Mucosa of gallbladder (tissue), 1 donor: ENCODE results near the gene TNPO1. TPM values are rescaled to one million over a fixed set of nuclear protein-coding genes. Genes with fewer than 3 reads are reported as not detected.
"Not testable (repeated sequence)": the region's sequence is repeated elsewhere in the genome, so short reads cannot be mapped to it uniquely, and the experiment has no call there.

Experiments used
- DNase-seq: peaks from one replicate; pipeline ENCODE4 v3.0.0-alpha.2; 2020; ENCODE audit warnings: low spot score
- total RNA-seq: library from RNA; stranded (reverse); gene quantifications from one replicate; pipeline ENCODE4 v1.2.1, GENCODE V29; 2021
- donor health status: DM: no; HTN: no; CAD: no.

TNPO1 gene
- total RNA-seq, 1 donor from 2014 or later = 99.6 TPM

DNA sequence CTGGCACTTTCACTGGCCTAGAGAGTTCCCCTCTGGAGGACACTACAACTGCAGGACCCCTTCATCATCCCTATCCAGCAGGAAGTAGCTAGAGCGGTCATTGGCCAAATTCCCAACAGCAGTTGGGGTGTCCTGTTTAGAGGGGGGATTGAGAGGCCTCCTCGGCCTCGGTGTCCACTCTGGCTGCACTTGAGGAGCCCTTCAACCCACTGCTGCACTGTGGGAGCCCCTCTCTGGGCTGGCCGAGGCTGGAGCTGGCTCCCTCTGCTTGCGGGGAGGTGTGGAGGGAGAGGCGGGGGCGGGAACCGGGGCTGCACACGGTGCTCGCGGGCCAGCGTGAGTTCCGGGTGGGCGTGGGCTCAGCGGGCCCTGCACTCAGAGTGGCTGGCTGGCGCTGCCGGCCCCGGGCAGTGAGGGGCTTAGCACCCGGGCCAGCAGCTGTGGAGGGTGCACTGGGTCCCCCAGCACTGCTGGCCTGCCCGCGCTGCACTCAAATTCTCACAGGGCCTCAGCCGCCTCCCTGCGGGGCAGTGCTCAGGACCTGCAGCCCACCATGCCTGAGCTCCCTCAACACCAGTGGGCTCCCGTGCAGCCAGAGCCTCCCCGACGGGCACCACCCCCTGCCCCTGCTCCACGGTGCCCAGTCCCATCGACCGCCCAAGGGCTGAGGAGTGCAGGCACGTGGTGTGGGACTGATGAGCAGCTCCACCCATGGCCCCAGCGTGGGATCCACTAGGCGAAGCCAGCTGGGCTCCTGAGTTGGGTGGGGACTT is 118.7 kb downstream of the TNPO1 start:
- DNase-seq = not testable (repeated sequence)

DNA sequence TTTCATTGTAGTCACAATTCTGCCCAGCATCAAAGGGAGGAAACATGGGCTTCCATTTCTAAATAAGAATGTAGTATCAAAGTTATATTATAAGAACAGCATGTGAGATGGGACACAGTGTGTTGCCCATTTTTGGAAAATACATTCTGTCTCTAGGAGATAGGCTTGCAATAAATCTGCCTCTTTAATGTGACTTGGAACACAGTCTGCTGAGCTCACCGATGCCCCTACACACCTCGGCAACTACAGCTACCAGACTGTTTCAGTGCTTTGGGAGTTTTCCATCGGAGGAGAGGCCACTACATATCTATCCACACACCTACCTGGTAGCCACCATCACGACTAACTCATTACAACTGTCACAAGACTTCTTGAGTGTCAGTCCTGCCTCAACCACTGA is 120.4 kb downstream of the TNPO1 start:
- no peak for DNase-seq

DNA sequence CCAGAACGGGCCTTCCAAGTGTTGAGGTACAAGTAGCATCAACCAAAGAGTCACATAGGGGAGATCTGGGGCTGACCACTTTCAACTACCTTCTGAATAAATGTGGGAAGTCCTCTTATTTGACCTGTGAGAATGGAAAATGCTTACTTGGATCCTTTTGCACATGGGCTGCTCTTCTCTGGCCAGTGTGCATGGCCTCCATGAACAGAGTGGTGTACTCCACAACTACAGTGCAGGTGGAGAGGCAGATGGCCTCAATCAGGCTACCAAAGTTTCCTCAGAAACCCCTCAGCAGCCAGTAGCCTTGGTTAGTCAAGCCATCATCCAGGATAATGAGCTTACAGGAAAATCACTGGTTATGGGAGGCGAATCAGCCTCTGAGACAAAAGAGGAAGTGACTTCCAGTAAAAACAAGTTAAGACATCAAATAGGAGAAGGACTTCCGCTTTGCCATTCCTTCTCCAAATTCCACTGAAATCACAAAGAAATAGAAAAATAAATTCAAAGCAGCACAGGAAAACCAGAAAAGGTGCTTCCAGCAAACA is 121.1 kb downstream of the TNPO1 start:
- no peak for DNase-seq

DNA sequence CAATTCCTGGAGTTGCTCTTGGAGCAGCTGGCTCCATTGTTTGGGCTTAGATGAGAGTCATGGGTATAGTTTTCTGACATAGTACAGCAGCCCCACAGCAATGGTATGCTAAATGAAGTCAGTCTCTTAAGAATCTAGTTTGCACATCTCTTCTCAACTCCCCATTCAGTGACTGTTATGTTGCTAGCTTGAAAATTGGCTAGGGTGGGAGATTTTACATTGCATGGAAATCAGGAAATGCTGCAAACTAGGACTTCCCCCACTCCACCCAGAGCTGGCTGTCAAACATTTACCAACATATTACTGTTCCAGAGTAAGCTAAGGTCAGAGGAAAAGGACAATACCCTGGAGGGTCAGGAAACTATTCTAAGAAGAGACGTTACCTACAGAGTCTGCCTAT is 121.7 kb downstream of the TNPO1 start:
- no peak for DNase-seq

DNA sequence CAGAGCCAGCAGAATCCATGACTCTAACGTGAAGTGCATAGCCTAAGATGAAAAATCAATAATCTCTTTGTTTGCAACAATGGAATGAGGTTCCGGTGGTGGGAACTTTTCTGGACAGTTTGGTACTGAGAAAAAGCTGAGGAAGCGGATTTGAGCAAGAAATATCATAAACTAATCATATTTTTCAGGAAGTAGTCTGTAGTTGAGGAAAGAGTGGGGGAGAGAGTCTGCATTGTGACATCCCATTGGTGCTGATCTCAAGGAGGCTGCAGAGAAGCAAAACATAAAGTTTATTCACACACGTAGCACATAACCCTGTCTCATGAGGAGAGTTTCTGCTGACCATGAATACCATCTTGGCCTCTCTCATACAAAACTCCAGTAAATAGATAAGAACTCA is 123.6 kb downstream of the TNPO1 start:
- DNase-seq = no peak

DNA sequence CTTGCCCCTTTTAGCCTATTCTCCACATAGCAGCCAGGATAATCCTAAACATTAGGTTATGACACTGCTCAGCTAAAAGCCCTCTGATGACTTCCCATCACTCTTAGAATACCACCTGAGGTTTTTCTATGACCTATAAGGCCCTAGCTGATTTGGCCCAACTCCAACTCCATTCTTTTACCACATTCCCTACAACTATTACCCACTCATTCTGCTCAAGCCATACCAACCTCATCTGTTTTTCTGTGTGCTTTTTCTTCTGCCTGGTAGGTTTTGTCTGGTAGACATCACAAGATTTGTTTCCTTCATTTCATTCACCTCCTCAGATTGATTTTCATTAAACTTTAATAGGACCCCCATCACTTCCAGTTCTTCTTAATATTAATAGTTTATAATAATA is 126.8 kb downstream of the TNPO1 start:
- no peak for DNase-seq

DNA sequence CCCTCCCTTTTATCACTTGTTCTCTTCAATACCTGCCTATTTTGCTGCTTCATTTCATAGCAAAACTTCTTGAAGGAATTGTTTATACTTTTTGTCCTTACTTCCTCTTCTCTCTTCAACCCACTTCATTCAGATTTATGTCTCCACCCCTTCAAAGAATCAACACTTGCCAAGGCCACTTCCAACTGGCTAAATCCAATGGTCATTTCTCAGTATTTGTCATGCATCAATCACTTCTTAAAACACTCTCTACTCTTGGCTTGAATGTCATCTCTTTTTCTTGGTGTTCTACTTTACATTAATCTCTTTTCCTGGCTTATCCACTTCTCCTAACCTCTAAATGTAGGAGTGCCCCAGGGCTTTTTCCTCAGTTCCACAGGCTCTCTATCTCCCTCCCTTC is 131.0 kb downstream of the TNPO1 start:
- DNase-seq = no peak

DNA sequence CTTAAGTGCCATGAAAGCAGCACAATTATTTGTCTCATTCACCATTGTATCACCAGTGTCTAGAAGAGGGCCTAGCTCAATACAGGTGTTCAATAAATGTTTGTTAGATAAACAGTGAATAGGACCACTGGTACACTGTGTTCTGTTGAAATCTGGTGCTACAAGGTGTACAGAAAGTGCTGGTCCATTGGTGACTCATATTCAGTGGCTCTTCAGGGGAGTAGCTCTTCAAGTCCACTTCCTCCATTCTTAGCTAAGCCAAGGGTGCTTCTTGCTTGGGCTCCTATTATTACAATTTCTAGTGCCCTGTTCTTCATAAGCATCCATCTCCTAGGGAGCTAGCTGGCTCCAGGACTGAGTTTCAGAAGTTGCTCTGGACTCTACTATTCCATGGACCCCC is 133.0 kb downstream of the TNPO1 start:
- no peak for DNase-seq

DNA sequence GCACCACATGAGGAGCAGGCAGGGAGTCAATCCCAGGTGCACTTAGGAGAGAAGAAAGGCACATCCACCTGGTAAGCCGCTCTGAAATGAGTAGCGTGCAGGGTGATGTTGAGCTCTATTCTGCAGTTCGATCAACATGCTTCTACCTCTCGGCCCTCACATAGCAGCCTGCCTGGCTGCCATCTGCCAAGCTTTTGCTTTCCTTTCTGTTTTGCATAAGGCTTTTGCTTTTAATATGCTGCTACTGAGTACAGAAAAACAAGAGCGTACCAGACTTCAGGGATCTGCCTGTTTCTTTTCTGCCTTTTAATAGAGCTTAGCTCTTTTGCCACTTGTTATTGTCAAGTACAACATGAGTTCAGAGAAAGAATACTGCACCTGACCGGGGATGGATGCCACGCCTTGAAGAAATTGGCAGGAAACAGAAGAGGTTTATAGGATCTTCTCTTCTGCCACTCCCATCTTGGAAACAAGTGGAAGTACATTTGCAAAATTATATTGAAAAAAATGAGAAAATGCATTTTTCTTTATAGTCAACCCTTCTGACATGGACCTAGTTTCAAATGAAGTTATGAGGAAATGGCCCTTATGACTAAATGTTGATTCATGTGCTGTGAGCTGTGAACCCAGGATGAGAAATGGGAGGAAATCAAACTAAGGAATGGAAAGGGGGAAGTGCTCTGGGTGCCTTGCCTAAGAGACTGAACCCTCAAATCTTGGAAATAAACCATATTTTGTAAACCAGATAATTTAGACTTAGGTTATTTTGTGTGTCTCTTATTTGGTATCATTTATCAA is 135.4 kb downstream of the TNPO1 start:
- DNase-seq = no peak

DNA sequence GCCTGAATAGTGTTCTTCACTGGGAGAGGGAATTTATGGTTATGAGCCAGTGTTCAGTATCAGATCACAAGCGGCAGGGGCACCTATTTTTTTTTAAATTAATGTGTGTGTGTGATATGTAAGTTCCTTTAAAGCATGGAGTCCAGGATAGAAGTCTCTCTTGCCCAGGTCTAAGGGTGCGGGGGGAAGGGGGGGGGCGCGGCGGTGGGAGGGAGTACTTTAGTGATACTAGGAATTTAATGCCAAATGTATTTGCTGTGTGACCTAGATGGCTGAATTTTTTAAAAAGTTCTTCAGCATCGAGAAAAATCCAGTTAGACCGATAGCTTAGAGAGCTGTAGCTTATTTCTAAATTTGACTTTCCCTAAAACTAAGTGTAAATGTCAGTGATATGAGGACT is 137.9 kb downstream of the TNPO1 start:
- DNase-seq = no peak

DNA sequence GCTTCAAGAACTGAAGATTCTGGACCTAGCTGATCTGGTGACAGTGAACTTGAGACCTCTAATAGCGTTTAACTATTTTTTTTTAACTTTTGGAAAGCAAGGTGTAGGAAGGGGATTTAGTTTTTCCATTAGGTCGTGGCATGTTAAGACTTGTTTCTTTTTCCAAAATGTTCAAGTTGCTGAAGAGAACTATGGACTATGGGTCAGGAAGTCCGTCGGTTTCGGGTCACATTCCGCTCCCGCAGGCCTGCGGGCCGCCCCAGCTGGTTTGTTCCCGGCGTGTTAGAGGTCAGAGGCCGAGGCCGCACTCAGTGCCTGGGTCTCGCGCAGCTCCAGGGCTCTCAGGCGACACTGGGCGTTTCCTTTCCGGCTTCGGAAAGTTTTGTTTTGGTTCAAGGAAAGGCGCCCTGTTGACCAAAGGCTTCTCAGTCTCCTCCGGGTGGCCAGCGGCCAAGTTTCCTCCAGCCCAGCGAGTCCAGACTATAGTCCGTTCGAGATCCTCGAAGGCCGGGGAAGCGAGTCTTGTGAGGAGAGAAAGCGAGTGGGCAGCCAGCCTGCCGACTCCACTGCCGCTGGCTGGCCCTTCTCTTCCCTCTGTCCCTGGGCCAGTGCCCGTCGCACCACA is 138.8 kb downstream of the TNPO1 start:
- peak; percentile 73 for DNase-seq

DNA sequence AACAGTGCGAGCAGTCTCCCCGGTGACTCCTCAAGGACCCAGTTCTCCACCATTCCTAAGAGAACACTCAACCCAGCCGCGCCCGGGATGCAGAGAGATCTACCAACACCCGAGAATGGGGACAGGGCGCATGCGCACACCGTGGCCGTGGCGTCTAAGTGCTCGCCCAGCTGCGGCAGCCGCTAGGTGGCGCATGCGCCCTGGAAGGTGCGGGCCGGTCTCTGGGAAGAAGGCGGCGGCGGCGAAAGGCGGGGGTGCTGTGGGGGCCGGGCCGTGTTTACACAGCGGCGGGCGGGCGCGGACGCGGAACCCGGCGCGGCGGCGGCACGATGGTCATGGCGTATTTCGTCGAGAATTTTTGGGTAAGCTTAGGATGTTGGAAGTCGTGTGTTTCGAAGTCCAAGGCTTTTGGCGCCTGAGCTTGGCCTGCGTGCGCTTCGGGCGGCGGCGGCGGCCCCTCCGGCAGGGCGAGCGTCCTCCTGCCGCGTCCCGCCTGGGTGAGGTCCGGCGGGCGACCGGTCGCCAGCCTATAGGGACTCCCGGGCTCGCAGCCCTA is 139.4 kb downstream of the TNPO1 start, which contains the start of gene FCHO2:
Gene FCHO2 (plus strand): TSS at position 274 of the 556 bp plus-strand sequence. CDS start 56 bp downstream, at position 330.
- peak; percentile 98 for DNase-seq

DNA sequence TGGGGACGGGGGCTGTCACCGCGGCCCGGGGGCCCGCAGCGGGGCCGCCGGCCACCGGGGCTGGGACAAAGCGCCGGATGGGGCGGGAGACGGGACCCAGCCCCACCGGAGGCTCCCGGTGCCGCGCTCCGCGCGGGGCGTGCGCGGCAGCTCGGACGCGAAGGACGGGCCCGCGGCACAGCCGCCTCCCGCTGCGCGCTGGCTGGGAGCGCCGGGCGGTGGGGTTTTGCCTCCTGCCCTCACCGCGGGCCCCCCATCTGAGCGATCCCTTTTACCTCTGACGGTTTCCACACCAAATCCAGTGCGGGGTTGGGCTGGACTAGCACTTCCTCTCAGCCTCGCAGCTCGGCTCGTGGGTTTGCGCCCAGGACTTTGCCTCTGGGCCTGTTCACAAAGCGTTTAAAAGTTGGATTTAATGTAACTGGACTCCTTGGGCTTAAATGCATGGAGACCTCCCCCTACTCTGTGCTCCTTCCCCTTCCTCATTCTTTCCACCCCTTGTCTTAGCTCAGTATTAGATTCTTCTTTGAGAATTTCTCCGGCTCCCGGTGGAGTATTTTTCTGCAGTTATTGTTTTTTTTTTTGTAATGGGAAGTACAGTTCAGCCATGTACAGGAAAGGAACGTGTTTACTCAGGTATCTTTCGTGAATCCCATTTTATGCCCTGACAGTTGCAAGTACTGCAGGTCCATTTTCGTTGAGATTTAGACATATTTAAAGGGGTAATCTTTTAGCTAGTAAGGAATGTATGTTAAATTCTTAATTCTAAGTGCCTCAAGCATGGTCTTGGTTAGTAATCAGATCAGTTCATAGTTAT is 140.1 kb downstream of the TNPO1 start:
- DNase-seq = peak; percentile 48

DNA sequence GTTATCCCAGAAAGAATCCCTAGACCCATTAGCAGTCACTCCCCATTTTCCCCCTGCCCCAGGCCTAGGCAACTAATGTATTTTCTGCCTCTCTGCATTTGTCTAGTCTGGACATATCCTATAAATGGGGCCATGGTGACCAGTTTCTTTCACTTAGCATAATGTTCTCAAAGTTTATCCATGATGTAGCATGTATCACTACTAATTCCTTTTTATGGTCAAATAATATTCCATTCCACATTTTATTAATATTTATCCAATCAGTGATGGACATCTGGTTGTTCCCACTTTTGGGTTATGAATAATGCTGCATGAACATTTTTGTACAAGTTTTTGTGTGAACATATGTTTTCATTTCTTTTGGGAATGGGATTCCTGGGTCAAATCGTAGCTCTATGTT is 140.9 kb downstream of the TNPO1 start:
- DNase-seq = no peak

DNA sequence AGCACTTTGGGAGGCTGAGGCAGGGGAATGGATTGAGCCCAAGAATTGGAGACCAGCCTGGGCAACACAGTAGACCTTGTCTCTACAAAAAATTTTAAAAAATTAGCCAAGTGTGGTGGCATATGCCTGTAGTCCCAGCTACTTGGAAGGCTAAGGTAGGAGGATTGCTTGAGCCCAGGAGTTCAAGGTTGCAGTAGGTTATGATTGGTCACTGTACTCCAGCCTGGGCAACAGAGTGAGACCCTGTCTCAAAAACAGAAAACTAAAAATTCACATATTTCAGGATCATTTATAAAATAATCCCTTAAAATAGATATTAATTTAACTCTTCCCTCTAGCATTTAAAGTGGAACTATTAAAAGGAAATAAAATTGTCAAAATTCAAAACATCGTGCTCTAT is 142.8 kb downstream of the TNPO1 start:
- DNase-seq = no peak

Other genes starting within 250 kb of the TNPO1 start
- 43.2 TPM for gene FCHO2, start 139.4 kb downstream of the TNPO1 start, total RNA-seq